HG03521 (cell line): Measurements from ENCODE around the gene LNPK.
"Not testable (repeated sequence)": the region's sequence is repeated elsewhere in the genome, so short reads cannot be mapped to it uniquely, and the experiment has no call there.

ENCODE experiments used
- ATAC-seq: cut with Tn5 transposase; IDR thresholded peaks from one replicate; pipeline ENCODE4 v1.9.1; 2021; ENCODE audit warnings: mild to moderate bottlenecking, moderate library complexity; ENCODE audit not compliant: unreplicated experiment

Gene LNPK

GRCh38 chr2:175913267-175913666 lies 88.8 kb downstream of the LNPK start:
- not testable (repeated sequence) for ATAC-seq

GRCh38 chr2:175904035-175904434 lies 98.0 kb downstream of the LNPK start:
- ATAC-seq = no peak

DNA sequence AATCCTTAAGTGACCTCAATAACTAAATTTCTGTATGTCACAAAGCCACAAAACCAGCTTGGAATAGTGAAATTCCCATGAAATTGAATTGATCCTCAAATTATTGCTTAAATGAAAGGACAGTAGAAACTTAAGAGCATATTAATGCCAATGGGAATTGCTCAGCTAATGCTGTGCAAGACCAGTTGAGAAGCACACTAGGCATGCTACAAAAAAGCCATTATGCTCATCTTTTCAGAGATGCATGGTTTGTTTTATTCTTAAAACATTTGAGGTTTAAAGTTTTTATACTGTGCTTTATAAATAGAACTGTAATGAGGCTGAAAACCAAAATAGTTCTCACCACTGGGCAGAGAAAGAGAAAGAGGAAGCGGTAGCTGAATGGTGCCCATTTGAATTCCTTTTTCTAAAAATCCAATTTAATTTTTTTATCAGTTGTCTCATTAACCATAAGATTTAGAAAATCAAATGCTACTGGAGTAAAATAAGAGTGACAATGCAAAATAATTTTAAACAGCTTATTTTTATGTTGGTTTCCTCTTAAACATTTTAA lies 98.6 kb downstream of the LNPK start:
- ATAC-seq = no peak

DNA sequence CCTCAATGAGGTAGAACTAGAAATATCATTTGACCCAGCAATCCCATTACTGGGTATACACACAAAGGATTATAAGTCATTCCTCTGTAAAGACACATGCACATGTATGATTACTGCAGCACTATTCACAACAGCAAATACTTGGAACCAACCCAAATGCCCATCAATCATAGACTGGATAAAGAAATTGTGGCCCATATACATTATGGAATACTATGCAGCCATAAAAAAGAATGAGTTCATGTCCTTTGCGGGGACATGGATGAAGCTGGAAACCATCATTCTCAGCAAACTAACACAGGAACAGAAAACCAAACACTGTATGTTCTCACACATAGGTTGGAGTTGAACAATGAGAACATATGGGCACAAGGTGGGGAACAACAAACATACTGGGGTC lies 106.1 kb downstream of the LNPK start:
- not testable (repeated sequence) for ATAC-seq

DNA sequence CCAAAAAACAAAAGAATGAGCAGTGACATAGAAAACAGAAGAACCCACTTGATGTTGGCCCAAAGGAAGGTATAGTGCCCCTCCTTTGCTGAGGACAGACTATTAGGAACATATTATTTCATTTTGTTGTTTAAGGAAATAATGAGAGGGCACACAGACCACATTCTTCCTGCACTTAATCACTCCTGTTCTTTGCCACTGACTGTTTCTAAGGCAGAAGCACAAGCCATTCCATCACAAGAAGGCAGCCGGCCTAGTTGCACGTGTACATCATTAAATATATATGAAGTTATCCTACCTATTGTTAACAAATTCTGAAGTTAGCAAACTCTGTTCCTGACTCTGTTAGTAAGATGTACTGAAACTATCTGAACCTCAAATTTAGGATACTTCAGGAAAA lies 110.0 kb downstream of the LNPK start:
- ATAC-seq = no peak

- ATAC-seq = no peak
Observed at GRCh38 chr2:175890636-175891242, 111.3 kb downstream of the LNPK start.

DNA sequence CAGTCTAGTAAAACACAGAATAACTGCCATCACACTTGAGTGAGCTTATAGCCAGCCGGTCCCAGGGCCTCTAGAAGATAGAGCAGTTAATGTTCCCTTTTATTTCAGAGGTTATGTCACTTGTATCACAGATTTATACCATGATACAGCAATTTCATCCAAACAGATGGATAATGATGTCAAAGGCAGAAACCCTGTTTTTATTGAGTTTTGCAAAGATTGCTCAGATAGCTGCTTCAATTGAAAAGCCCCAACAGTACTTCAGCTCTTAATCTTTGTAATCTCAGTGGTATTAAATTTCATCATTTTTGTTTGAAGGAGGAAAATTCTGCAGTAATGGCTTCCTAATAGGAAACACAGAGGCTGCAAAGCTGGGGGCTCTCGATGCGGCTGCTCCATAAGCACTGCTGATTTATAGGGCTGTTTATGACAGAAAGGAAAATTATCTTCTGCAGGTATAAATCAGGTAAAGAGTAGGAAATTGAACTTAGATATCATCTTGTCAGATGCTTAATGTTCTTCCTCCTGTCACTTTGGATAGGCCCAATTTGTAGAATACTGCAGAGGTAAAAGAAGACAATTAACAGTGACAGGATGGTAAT lies 112.3 kb downstream of the LNPK start:
- no peak for ATAC-seq

DNA sequence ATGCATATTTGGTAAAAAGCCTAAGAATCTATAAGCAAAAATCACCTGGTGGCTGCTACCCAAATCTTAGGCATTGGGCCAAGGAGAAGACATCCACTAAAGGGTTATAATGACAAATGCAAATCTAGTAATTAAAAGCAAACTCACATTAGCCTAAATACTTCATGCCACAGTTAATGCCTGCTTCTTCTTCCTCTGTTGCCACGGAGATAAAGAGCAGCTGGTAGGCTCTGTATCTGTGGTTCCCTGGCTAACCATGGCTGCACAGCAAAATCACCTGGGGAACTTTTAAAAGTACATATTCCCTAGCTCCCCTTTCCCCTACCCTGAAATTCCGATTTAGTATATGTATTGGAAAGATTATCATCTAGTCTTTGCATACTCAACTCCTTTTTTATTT lies 114.3 kb downstream of the LNPK start:
- ATAC-seq = no peak

GRCh38 chr2:175884697-175885393 lies 117.2 kb downstream of the LNPK start:
- no peak for ATAC-seq

DNA sequence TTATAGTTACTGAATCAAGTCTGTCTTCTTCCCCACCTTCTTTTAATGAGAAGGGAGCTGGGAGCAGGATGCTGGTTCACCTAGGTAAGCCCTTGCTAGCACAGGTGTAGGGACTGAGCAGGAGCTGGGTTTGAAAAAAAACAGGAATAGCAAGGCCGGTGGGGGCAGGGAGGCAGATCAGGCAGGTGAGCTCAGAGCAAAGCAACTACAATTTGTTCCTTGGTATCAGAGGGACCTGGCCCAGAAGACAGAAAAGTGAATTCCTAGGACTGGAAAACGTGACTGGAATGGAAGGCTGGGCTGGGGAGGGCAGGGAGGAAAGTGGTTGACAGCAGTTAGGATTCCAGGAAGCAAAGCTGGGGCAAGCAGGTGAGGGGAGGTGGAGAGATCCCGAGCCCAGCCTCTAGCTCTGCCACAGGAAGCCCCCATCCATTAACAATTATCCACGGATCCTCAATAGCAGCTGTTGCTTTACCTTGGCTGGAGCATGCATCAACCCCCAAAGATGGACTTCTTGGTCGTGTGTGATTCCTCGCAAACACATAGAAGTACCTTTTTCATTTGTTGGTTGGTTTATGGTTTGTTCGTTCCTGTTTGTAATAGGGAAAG lies 118.4 kb downstream of the LNPK start:
- ATAC-seq = no peak

DNA sequence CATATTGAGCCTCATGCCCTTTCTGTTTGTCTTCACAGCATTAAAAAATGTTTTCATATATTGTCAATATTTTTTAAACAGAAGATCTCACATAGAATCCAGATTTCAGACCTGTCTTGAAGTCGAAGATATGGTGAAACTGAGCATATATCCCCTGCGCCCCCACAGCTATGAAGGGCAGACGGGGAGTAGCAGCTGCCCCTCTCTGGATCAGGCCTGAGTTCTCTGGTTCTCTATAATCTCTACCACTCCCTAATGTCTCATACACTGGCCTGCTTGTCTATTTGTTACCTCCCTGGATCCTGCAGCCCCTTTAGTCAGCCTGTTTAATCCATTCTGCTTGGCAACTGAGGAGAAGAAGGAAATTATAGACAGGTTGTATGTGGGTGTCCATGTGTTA lies 122.4 kb downstream of the LNPK start:
- ATAC-seq = no peak

- no peak for ATAC-seq
Observed at GRCh38 chr2:175877845-175878544, 124.1 kb downstream of the LNPK start.

DNA sequence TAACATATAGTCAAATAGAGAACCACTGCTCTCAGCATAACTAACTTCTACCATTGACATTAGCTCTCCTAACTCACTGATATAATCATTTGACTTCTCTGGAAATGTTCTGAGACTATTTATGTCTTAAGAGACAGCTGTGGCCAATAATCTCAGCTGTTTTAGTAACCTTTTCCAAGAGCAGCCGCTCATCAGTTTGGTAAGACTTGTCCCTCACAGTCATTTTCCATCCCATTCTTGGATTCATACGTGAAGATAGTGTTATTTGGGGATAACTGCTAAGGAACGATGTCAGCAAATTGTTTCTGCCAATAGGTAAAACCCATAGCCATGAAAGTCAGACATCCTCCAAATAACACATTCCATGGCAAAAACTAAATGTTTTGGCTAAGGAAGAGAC lies 127.8 kb downstream of the LNPK start:
- ATAC-seq = no peak
